A673 (cell line): ENCODE results near the gene NTNG1. TPM values are rescaled to one million over a fixed set of nuclear protein-coding genes. Genes with fewer than 3 reads are reported as not detected.

ENCODE experiments used
- BruUV-seq: library from RNA; stranded (reverse); fragments of 400-500 nt; replicated peaks from 2 replicates; lab custom pipeline; 2021; lab: Mats Ljungman, UMichigan
- CTCF ChIA-PET: fragments of 300-600 bp; sonication (Branson Sonifier 250); formaldehyde crosslinking; loops from one replicate; lab custom pipeline; 2022; ENCODE audit warnings: antibody characterized with exemption; lab: Charles Lee
- POLR2A ChIA-PET: fragments of 300-600 bp; sonication (Branson Sonifier 250); formaldehyde crosslinking; loops from one replicate; lab custom pipeline; 2022; ENCODE audit warnings: antibody characterized with exemption; ENCODE audit not compliant: low non-redundant PET; lab: Charles Lee
- DNase-seq: peaks from one replicate; pipeline ENCODE4 v3.0.0-alpha.2; 2015; ENCODE audit warnings: low spot score
- H3K27ac ChIP-seq: fragments of 200-600 bp; sonication (generic); 2 replicates; pipeline ENCODE4 v1.5.1; 2016; ENCODE audit warnings: mixed run types, low read depth, mild to moderate bottlenecking, mixed read lengths, antibody characterized with exemption, low read length; ENCODE audit not compliant: poor library complexity, severe bottlenecking
- H3K27me3 ChIP-seq: fragments of 200-600 bp; sonication (generic); replicated peaks from 2 replicates; pipeline ENCODE4 v1.6.1; 2017; ENCODE audit warnings: mixed run types, low read depth, mild to moderate bottlenecking, mixed read lengths, antibody characterized with exemption, low read length; ENCODE audit not compliant: insufficient read depth, poor library complexity
- H3K36me3 ChIP-seq: fragments of 200-600 bp; sonication (generic); 2 replicates; pipeline ENCODE4 v1.6.1; 2016; ENCODE audit warnings: mixed run types, mild to moderate bottlenecking, mixed read lengths, antibody characterized with exemption, low read length; ENCODE audit not compliant: insufficient read depth, poor library complexity, severe bottlenecking
- H3K4me1 ChIP-seq: fragments of 200-600 bp; sonication (generic); 2 replicates; pipeline ENCODE4 v1.6.1; 2017; ENCODE audit warnings: mixed run types, mild to moderate bottlenecking, mixed read lengths, antibody characterized with exemption, low read length; ENCODE audit not compliant: insufficient read depth, poor library complexity, severe bottlenecking
- H3K4me3 ChIP-seq: fragments of 200-600 bp; sonication (generic); 2 replicates; pipeline ENCODE4 v1.5.1; 2016; ENCODE audit warnings: low read depth, mixed run types, mild to moderate bottlenecking, mixed read lengths, low read length; ENCODE audit not compliant: poor library complexity, severe bottlenecking
- H3K9me3 ChIP-seq: fragments of 200-600 bp; sonication (generic); 2 replicates; pipeline ENCODE4 v1.6.1; 2016; ENCODE audit warnings: mixed run types, low read depth, mild to moderate bottlenecking, mixed read lengths, antibody characterized with exemption, low read length; ENCODE audit not compliant: poor library complexity, severe bottlenecking
- EZH2 ChIP-seq: fragments of 200-600 bp; sonication (generic); IDR thresholded peaks from 2 replicates; pipeline ENCODE4 v1.6.1; 2017; ENCODE audit warnings: borderline replicate concordance, low read depth, mild to moderate bottlenecking, mixed read lengths, antibody characterized with exemption, low read length; ENCODE audit not compliant: poor library complexity, severe bottlenecking
- intact Hi-C: fragments of 100-400 bp; cut with micrococcal nuclease; formaldehyde crosslinking; loops from one replicate; pipeline ENCODE4 v1.10.0; 2022; ENCODE audit not compliant: unreplicated experiment
- total RNA-seq: library from RNA; stranded (reverse); gene quantifications from 2 replicates; pipeline ENCODE4 v1.2.3, GENCODE V29; 2021
- TF ChIP-seq, protein P1 (sequence below): fragments of 300-800, 200-600 bp; sonication (generic); conservative IDR thresholded peaks from 2 replicates; pipeline ENCODE4 v1.5.1; 2017; ENCODE audit warnings: low read depth, mild to moderate bottlenecking, antibody characterized with exemption, low read length, moderate library complexity, mixed read lengths

NTNG1 gene
- total RNA-seq, 1 experiment from 2014 or later = 91.5 TPM

DNA sequence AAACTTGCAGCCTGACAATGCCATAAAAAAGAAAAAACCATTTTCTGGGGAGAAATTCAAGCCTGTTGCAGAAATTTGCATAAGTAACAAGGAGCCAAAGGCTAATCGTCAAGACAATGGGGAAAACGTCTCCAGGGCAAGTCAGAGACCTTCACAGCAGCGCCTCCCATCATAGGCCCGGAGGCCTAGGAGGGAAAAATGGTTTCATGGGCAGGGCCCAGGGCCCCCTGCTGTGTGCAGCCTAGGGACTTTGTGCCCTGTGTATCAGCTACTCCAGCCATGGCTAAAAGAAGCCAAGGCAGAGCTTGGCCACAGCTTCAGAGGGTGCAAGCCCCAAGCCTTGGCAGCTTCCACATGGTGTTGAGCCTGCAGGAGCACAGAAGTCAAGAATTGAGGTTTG lies 369.5 kb downstream of the NTNG1 start:
- DNase-seq = no peak
- intact Hi-C loops = no loop called here
- CTCF ChIA-PET = no interaction called here
- POLR2A ChIA-PET = no interaction called here
- Histone ChIP-seq H3K27ac (no peak overlapping the region), H3K4me3 (no peak overlapping the region), H3K4me1 (no peaks in the 10 kb centered on the region), H3K36me3 (no peaks in the 10 kb centered on the region), H3K9me3 (no peaks in the 10 kb centered on the region), H3K27me3 (no peaks in the 10 kb centered on the region)
- no TSS peak for BruUV-seq
- TF ChIP-seq, protein P1, sequence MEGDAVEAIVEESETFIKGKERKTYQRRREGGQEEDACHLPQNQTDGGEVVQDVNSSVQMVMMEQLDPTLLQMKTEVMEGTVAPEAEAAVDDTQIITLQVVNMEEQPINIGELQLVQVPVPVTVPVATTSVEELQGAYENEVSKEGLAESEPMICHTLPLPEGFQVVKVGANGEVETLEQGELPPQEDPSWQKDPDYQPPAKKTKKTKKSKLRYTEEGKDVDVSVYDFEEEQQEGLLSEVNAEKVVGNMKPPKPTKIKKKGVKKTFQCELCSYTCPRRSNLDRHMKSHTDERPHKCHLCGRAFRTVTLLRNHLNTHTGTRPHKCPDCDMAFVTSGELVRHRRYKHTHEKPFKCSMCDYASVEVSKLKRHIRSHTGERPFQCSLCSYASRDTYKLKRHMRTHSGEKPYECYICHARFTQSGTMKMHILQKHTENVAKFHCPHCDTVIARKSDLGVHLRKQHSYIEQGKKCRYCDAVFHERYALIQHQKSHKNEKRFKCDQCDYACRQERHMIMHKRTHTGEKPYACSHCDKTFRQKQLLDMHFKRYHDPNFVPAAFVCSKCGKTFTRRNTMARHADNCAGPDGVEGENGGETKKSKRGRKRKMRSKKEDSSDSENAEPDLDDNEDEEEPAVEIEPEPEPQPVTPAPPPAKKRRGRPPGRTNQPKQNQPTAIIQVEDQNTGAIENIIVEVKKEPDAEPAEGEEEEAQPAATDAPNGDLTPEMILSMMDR = no peak
- TF ChIP-seq EZH2 = no peak

GRCh38 chr1:107512836-107513235 lies 372.0 kb downstream of the NTNG1 start:
- Histone ChIP-seq H3K4me1 (no peaks in the 10 kb centered on the region), H3K27me3 (no peaks in the 10 kb centered on the region), H3K4me3 (no peak overlapping the region), H3K27ac (no peak overlapping the region), H3K36me3 (no peaks in the 10 kb centered on the region), H3K9me3 (no peaks in the 10 kb centered on the region)
- no TSS peak for BruUV-seq
- TF ChIP-seq, protein P1 = no peak
- TF ChIP-seq EZH2 = no peak
- POLR2A ChIA-PET = no interaction called here
- intact Hi-C loops = no loop called here
- no peak for DNase-seq
- CTCF ChIA-PET = interaction anchor here (0.7 kb wide), 1 partner anchor 607 kb away, joined by 6 read pairs; no protein-coding TSS in a partner anchor

DNA sequence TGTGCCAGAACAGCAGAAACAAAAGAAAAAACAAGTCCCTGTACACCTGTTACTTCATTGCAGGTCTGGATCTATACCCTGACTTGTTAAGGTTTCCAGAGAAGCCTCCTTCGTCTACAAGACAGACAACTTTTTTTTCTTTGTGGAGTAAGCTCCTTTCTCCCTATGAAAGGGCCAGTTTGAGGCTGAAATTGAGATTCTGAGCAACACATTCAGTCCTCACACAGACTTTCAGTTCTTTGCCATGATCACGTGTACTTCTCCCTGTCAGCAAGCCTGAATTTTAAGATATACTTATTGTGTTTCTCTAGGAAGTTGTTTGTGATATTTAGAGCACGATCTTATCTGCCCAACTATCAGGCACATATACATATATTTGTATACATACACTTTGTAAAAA lies 374.0 kb downstream of the NTNG1 start:
- ChIA-PET POLR2A (no interaction called here), CTCF (no interaction called here)
- Histone ChIP-seq H3K27me3 (no peaks in the 10 kb centered on the region), H3K27ac (no peak overlapping the region), H3K36me3 (no peaks in the 10 kb centered on the region), H3K4me3 (no peak overlapping the region), H3K9me3 (no peaks in the 10 kb centered on the region), H3K4me1 (no peaks in the 10 kb centered on the region)
- no peak for DNase-seq
- BruUV-seq = no TSS peak
- TF ChIP-seq, protein P1 = no peak
- no peak for TF ChIP-seq EZH2
- intact Hi-C loops = no loop called here
